ENCODE data around the gene SP140L. TPM values are rescaled to one million over a fixed set of nuclear protein-coding genes. Genes with fewer than 3 reads are reported as not detected.

SP140L gene
- total and polyA plus RNA-seq, 8 donors, result 3.1 to 10.9 (median 5.0) TPM

- FAIRE-seq, result no peak
- H3K27ac ChIP-seq, result no peak overlapping the region
Measured at GRCh38 chr2:230447455-230448451, 120.8 kb downstream of the SP140L start.

DNA sequence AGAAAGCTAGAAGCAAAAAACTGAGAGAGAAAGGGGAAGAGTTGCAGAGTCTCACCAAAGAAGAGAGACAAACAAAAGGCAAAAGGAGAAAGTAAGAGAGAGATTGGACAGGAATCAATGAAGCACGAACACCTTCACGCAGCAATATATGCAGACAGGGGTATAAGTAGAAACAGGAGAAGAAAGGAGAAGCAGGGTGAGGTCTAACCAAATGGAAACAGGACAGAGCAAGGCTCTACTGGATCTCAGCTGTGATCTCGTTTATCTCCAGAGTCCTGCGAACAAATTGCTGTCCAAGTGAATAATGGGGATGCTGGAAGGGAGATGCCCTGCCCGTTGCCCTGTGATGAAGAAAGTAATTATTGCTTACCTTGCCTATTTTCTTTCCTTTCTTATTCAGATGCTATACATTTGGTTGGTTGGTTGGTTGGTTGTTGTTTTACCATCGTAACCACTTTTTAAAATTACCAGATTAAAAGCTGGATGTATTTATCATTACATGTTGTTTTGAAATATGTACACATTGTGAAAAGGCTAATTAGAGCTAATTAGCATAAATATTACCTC is 123.0 kb downstream of the SP140L start:
- Histone ChIP-seq H3K9me3 (no peaks in the 10 kb centered on the region), H3K36me3 (peaks cover 0 to 24% (median 5%) of the 10 kb centered on the region in 3 donors), H3K4me1 (no peaks in the 10 kb centered on the region), H3K27ac (no peak overlapping the region), H3K27me3 (no peaks in the 10 kb centered on the region), H3K4me3 (no peak overlapping the region)
- intact Hi-C loops (cut with DNase I), result no loop called here
- 92 to 93% methylated on average over 6 of the region's 6 CpGs for WGBS, 2 donors
- FAIRE-seq, result no peak
- no peak for DNase-seq
- ATAC-seq, result no peak
- TF ChIP-seq, protein P1, sequence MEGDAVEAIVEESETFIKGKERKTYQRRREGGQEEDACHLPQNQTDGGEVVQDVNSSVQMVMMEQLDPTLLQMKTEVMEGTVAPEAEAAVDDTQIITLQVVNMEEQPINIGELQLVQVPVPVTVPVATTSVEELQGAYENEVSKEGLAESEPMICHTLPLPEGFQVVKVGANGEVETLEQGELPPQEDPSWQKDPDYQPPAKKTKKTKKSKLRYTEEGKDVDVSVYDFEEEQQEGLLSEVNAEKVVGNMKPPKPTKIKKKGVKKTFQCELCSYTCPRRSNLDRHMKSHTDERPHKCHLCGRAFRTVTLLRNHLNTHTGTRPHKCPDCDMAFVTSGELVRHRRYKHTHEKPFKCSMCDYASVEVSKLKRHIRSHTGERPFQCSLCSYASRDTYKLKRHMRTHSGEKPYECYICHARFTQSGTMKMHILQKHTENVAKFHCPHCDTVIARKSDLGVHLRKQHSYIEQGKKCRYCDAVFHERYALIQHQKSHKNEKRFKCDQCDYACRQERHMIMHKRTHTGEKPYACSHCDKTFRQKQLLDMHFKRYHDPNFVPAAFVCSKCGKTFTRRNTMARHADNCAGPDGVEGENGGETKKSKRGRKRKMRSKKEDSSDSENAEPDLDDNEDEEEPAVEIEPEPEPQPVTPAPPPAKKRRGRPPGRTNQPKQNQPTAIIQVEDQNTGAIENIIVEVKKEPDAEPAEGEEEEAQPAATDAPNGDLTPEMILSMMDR (IDR thresholded peaks at IDR 0.05), result no peak

More at GRCh38 chr2:230447455-230448451, 120.8 kb downstream of the SP140L start:
- TF ChIP-seq, protein P1 (IDR thresholded peaks at IDR 0.05), result no peak
- peak in 1 of 4 donors; percentile 44 for ATAC-seq
- H3K4me1 ChIP-seq, result no peaks in the 10 kb centered on the region
- peaks cover 0 to 42% (median 12%) of the 10 kb centered on the region in 3 donors for H3K36me3 ChIP-seq
- H3K27me3 ChIP-seq, result no peaks in the 10 kb centered on the region
- no peaks in the 10 kb centered on the region for H3K9me3 ChIP-seq
- 86 to 88% methylated on average over 8 of the region's 8 CpGs for WGBS, 2 donors
- H3K4me3 ChIP-seq, result no peak overlapping the region
- intact Hi-C loops (cut with DNase I), result no loop called here
- no peak for DNase-seq

- FAIRE-seq, result no peak
- H3K27ac ChIP-seq, result no peak overlapping the region
- no peaks in the 10 kb centered on the region for H3K27me3 ChIP-seq
- no peak for DNase-seq
- intact Hi-C loops (cut with DNase I), result no loop called here
- TF ChIP-seq, protein P1 (IDR thresholded peaks at IDR 0.05), result no peak
- peaks cover 0 to 16% (median 0%) of the 10 kb centered on the region in 3 donors for H3K36me3 ChIP-seq
- H3K9me3 ChIP-seq, result no peaks in the 10 kb centered on the region
- no peak overlapping the region for H3K4me3 ChIP-seq
- 93% methylated on average over 2 of the region's 2 CpGs for WGBS, 2 donors
- no peak for ATAC-seq
- no peaks in the 10 kb centered on the region for H3K4me1 ChIP-seq
Measured at GRCh38 chr2:230453006-230453405, 126.0 kb downstream of the SP140L start.

Other genes with a start within 250 kb of the SP140L start
- 10 to 100 TPM in 1 of 6 donors, 1 to 10 TPM in 5; 4.3 to 13.7 (median 7.5) TPM for gene SP110, start 107.2 kb upstream of the SP140L start, total RNA-seq
- 1 to 10 TPM; 7.8 to 8.2 TPM for gene SP110, start 107.2 kb upstream of the SP140L start, polyA plus RNA-seq
- 1 to 10 TPM in 1 of 6 donors, under 1 TPM in 5; 0.16 to 1.5 (median 0.34) TPM for gene SP140, start 101.5 kb upstream of the SP140L start, total RNA-seq
- under 1 TPM; 0.12 to 0.65 TPM for gene SP140, start 101.5 kb upstream of the SP140L start, polyA plus RNA-seq
- gene SP100, start 89.0 kb downstream of the SP140L start, total RNA-seq, result 10 to 100 TPM; 30.7 to 66.8 (median 42.2) TPM
- 10 to 100 TPM; 24.6 to 32.2 TPM for gene SP100, start 89.0 kb downstream of the SP140L start, polyA plus RNA-seq